ENCODE measurements around the gene SHC2.
"Not testable (repeated sequence)": the region's sequence is repeated elsewhere in the genome, so short reads cannot be mapped to it uniquely, and the experiment has no call there.

The SHC2 gene

GRCh38 chr19:436413-436950 is 24.4 kb downstream of the SHC2 start:
- no peak overlapping the region for H3K4me3 ChIP-seq (replicated peaks in 1 of 2; ENCODE audit: low read depth in 2 of 2, low read length in 2 of 2)
- DNase-seq (ENCODE audit: low read depth in 2 of 2) = no peak
- TF ChIP-seq, protein P1, sequence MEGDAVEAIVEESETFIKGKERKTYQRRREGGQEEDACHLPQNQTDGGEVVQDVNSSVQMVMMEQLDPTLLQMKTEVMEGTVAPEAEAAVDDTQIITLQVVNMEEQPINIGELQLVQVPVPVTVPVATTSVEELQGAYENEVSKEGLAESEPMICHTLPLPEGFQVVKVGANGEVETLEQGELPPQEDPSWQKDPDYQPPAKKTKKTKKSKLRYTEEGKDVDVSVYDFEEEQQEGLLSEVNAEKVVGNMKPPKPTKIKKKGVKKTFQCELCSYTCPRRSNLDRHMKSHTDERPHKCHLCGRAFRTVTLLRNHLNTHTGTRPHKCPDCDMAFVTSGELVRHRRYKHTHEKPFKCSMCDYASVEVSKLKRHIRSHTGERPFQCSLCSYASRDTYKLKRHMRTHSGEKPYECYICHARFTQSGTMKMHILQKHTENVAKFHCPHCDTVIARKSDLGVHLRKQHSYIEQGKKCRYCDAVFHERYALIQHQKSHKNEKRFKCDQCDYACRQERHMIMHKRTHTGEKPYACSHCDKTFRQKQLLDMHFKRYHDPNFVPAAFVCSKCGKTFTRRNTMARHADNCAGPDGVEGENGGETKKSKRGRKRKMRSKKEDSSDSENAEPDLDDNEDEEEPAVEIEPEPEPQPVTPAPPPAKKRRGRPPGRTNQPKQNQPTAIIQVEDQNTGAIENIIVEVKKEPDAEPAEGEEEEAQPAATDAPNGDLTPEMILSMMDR (IDR thresholded peaks at IDR 0.05; ENCODE audit: low read depth, low read length) = no peak

DNA sequence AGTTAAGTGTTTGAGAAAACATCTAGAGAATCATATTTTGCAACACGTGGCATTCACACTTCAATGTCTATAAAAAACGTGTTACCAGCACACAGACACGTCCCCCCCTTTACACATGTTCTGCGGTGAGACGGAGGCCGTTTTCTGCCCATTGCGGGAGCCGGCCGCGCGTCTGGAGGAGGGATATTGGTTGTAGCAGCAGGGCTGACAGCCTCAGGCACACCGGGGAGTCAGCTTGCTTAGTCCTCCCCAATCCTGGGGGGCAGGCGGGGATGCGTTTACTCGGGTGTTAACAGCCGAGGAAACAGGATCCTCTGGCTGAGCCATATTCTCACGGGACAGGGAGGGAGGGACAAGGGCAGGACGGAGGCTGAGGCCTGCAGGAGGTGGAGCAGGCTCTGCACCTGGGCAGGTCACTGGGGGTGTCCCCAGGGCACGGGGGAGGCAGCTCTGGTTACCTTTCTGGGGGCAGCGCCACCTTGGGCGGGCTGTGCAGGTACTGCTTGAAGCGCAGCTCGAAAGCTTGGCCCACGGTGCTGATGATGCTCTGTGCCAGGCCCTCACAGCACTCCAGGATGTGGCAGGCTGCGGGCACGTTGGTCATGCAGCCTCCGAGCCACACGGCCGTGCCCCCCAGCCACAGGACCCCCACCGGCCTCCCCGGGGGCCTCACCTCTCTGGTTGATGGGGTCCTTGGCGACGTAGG is 25.0 kb downstream of the SHC2 start:
- H3K4me3 ChIP-seq (replicated peaks in 1 of 2; ENCODE audit: low read depth in 2 of 2, low read length in 2 of 2) = no peak overlapping the region
- TF ChIP-seq, protein P1 (IDR thresholded peaks at IDR 0.05; ENCODE audit: low read depth, low read length) = no peak
- DNase-seq (ENCODE audit: low read depth in 2 of 2) = no peak

DNA sequence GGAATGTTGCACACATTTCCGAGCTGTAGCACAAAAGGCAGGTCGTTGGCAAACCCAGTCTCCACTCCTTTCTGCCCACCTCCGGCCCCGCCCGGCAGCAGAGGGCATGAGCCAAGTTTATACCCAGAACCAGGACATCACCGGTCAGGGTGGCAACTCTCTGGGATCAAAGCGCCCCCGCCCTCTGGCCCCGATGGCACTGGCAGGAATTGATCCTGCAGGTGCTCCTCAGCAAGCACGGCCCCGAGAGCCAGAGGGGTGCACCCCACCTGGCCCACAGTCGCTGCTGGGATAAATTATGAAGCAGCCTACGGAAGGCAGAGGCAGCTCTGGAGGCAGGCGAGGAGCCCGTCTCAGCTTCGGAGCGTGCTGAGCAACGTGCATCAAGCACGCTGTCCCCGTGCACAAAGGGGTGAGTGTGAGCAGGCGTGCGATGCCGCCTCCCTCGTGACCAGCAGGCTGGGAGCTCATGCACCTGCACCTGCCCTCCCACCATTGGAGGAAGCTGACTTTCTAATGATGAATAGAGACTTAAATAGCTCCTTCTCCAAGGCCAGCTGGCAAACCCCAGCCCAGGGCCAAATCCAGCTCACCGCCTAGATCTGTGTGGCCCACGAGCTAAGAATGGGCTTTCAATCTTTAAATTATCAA is 25.7 kb downstream of the SHC2 start:
- TF ChIP-seq, protein P1 (IDR thresholded peaks at IDR 0.05; ENCODE audit: low read depth, low read length) = no peak
- H3K4me3 ChIP-seq (replicated peaks in 1 of 2; ENCODE audit: low read depth in 2 of 2, low read length in 2 of 2) = no peak overlapping the region
- DNase-seq (ENCODE audit: low read depth in 2 of 2) = no peak

DNA sequence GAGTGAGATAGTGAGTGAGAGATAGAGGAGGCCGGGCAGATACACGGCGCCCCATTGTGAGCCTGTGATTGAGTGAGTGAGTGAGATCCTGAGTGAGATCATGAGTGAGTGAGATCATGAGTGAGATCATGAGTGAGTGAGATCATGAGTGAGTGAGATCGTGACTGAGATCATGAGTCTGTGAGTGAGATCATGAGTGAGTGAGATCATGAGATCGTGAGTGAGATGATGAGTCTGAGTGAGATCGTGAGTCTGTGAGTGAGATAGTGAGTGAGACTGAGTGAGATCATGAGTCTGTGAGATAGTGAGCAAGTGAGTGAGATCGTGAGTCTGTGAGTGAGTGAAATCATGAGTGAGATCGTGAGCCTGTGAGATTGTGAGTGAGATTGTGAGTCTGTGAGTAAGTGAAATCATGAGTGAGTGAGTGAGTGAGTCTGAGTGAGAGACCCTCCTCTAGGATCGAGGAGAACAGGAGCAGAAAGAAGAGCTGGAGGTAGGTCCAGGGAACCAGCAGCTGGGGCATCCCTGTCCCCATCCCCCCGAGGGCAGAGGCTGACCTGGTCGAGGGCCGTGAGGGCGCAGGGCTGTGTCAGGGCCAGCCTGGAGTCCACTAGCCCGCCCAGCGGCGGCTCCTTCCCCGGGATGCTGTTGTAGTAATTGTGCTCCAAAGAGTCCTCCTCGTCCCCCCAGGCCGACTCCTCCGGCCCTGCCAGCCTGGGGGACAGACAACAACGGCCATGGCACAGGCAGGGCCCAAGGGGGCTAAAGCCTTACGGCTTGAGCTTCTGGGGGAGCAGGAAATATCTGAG is 26.5 kb downstream of the SHC2 start:
- H3K4me3 ChIP-seq (replicated peaks in 1 of 2; ENCODE audit: low read depth in 2 of 2, low read length in 2 of 2) = no peak overlapping the region
- TF ChIP-seq, protein P1 (IDR thresholded peaks at IDR 0.05; ENCODE audit: low read depth, low read length) = no peak
- DNase-seq (ENCODE audit: low read depth in 2 of 2) = no peak

GRCh38 chr19:430701-431100 is 30.1 kb downstream of the SHC2 start:
- H3K4me3 ChIP-seq (replicated peaks in 1 of 2; ENCODE audit: low read depth in 2 of 2, low read length in 2 of 2) = no peak overlapping the region
- TF ChIP-seq, protein P1 (IDR thresholded peaks at IDR 0.05; ENCODE audit: low read depth, low read length) = no peak
- no peak for DNase-seq (ENCODE audit: low read depth in 2 of 2)

DNA sequence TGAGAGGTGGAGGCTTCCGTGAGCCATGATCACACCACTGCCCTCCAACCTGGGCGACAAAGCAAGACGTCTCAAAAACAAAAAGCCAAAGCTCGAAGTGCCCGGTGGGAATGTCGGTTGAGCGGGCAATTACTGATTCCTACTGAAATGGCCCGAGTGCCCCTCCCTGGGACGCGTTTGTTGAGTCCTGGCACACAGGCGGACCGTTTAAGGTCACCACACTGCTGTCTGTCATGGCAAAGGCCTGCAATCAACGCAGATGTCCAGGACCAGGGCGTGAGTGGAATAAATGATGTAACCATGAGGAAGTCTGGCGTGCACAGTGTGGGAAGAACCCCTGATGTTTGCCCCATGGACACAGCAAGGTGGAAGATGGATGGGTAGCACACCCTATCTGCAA is 32.7 kb downstream of the SHC2 start:
- TF ChIP-seq, protein P1 (IDR thresholded peaks at IDR 0.05; ENCODE audit: low read depth, low read length) = no peak
- no peak for DNase-seq (ENCODE audit: low read depth in 2 of 2)
- H3K4me3 ChIP-seq (replicated peaks in 1 of 2; ENCODE audit: low read depth in 2 of 2, low read length in 2 of 2) = no peak overlapping the region

- not testable (repeated sequence) for H3K4me3 ChIP-seq (replicated peaks in 1 of 2; ENCODE audit: low read depth in 2 of 2, low read length in 2 of 2); DNase-seq (ENCODE audit: low read depth in 2 of 2)
Observed at GRCh38 chr19:427675-428074, 33.2 kb downstream of the SHC2 start.

Measured in cardiac fibroblast (primary cell).